ENCODE measurements around the gene MS4A15.
"Not testable (repeated sequence)": the region's sequence is repeated elsewhere in the genome, so short reads cannot be mapped to it uniquely, and the experiment has no call there.

The MS4A15 gene

GRCh38 chr11:60756307-60757032, at the start of gene MS4A15:
TSS of gene MS4A15 (plus strand) at chr11:60756867. CDS start at chr11:60763734, 6,867 bp downstream.
- no peak for DNase-seq

GRCh38 chr11:60706931-60707330, 49.7 kb upstream of the MS4A15 start:
- DNase-seq = no peak

GRCh38 chr11:60710482-60710881, 46.2 kb upstream of the MS4A15 start:
- no peak for DNase-seq

DNA sequence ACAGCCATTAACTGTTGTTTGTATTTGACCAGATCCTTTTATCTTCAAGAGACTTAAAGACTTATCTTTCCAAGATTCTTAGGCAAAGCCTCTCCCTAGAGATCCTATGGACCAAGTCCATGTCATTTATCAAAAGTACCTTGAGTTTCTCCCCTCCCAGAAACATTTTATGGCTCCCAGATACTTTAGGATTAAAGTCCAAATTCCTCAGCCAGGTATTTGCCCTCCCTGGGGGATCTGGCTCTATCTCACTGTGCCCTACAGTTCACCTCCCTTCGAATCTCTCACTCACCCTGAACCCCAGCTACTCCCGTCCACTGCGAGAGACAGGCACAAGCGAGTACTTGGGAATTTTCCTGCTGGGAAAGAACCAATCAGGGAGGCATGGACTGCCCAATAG, 45.4 kb upstream of the MS4A15 start:
- DNase-seq = no peak

DNA sequence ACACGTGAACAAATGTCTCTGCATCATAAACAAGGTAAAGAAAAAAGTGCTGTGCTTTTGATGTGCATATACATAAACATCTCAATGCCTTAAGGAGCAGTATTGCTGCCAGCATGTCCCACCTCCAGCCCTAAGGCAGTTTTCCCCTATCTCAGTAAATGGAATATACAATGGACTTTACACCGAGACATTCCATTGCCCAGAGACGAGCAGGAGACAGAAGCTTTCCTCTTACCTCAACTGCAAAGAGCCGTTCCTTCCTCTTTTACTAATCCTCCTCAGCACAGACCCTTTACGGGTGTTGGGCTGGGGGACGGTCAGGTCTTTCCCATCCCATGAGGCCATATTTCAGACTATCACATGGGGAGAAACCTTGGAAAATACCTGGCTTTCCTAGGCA, 43.2 kb upstream of the MS4A15 start:
- DNase-seq = not testable (repeated sequence)

- no peak for DNase-seq
Measured at GRCh38 chr11:60717956-60718355, 38.7 kb upstream of the MS4A15 start.

DNA sequence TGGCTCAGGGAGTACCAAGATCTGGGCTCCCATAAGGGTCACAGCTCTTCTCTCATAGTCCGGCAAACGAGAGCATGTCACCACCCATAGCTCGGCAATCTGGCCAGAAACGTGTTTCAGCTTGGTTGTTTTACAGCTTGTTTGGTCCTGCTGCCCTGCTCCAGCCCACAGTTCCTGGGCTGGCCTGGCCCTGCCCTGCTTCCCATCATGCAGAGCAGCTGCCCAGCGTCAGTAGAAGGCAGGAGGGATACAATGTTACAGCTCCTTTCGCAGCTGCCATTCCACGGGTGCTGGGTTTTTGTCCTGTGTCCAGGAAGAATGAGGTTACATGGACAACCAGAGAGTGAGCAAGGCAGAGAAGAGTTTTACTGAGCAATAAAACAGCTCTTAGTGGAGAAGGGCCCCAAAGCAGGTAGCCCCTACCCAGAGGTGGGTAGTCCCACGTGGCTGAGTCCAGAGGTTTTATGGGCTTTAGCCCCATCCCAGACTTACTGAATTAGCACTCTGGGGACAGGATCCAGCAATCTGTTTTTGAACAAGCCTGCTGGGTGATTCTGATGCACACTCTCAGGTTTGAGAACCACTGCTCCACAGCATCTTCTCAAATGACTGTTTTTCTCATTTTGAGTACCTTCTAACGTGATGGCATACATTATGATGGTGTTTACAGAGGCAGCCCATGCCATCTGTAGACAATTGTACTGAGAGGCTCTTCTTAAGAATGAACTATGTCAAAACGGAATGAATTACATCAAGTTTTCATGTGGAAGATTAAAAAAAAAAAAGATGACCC, 37.9 kb upstream of the MS4A15 start:
- no peak for DNase-seq

DNA sequence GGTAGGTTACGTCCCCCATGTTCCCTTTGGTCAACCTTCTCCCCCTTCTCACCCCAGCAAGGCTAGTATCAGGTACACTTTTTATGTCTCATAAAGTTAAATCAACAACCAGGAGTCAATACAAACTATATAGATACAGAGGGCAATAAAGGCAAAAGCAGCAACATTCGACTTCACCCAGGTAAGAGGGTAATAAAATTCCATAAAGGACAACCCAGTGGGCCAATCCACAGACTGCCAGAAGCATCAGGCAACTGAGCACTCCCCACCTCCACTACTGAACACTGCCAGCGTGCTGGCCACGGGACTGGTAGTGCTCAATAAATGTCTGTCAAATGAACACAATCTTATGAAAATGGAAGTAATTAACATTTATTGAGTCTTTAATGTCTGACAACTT, 37.3 kb upstream of the MS4A15 start:
- no peak for DNase-seq

- no peak for DNase-seq
Measured at GRCh38 chr11:60720460-60720859, 36.2 kb upstream of the MS4A15 start.

- DNase-seq = no peak
Measured at GRCh38 chr11:60724420-60724819, 32.2 kb upstream of the MS4A15 start, which contains the start of gene MS4A18. TSS of gene MS4A18 (plus strand) at chr11:60724720.

GRCh38 chr11:60725592-60725991, 31.1 kb upstream of the MS4A15 start:
- no peak for DNase-seq

GRCh38 chr11:60731586-60731985, 25.1 kb upstream of the MS4A15 start:
- no peak for DNase-seq

DNA sequence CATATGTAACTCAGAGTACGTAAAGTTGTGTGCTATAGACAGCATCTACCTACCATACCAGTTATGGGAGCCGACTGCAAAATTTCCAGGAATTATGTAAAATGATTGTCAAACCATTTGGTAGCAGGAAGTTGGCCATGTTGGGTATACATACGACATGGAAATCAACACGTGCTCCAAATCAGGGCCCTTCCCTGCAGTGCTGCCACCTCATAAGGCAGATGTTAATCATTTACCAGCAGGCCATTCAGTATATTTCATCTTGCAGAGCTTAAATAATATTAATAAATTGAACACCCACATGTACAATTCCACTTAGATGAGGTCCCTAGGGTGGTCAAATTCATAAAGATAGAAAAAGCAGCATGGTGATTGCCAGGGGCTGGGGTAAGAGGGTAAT, 22.4 kb upstream of the MS4A15 start:
- DNase-seq = no peak

DNA sequence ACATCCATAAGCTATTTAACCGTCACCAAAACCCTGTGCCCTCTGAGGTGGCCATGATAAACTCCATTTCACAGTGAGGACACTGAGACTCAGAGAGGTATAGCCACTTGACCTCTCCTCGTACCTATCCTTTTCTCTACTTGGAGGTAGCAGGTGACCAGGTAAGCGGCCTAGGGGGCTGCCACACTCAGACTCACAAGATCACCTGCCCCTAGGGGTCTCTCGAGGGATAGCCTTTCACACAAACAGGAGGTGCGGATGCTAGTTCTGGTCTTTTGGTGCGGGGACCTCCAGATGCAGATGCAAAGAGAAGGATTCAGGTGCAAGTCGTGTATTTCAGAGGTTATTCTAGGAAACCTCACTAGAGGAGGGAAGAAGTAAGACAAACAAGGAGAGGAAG, 17.6 kb upstream of the MS4A15 start:
- no peak for DNase-seq

DNA sequence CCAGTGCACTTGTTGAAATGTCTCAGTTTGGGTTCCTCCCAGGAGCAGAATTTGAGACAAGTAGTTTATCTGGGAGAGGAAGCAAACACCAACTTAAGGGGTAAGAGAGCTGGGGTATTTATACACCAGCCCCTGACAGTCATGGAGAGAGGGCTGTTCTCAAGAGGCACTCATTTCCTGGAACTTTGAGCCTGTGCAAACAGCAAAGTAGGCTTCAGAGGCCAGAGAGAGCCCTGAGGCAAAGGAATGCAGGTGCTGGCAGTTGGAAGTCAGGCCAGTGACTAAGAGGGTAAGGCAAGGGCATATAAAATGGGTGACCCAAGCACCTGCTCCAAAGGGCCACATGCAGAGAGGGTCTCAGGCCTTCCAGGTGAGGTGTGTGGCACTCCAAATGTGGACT, 16.1 kb upstream of the MS4A15 start:
- no peak for DNase-seq

- DNase-seq = no peak
Measured at GRCh38 chr11:60741421-60741820, 15.2 kb upstream of the MS4A15 start.

- DNase-seq = no peak
Measured at GRCh38 chr11:60743058-60743457, 13.6 kb upstream of the MS4A15 start.

DNA sequence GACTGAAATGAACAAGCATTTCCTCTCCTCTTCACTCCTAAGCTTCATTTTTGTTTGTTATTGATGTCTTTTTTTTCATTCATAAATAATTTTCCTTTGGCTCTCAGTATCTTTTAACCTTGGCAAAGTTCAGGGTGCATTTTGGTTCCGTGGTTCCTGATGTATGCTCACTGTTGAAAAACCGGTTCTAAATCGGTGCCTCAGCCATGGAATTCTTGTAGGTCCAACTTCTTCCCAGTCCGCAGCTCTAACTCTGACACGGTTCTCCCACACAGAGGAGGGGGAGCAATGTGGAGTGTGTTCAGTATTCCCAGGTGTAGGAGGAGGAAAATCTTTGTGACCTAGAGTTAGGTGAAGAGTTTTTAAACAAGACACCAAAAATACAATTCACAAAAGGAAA, 12.6 kb upstream of the MS4A15 start:
- no peak for DNase-seq

- no peak for DNase-seq
Measured at GRCh38 chr11:60747359-60747873, 9.3 kb upstream of the MS4A15 start.

- DNase-seq = no peak
Measured at GRCh38 chr11:60748225-60748624, 8.4 kb upstream of the MS4A15 start.

DNA sequence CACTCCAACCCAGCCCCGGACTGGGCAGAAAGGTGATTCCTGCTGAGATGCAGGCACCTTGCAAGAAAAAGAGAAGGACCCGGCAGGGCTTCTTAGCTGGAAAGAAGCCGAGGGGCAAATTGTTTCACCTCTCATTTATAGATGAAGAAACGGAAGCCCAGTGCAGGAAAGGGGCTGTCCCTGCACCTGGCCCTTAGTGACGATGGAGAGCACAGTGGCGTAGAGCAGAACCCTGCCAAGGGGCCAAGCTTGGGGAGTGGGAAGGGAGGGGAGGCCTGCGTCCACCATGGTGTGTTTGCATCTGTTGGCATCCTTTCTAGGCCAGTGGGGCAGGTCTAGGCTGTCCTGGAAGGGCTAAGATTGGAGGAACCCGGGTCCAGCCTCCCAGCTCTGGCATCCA, 7.8 kb upstream of the MS4A15 start:
- DNase-seq = no peak

GRCh38 chr11:60750911-60751310, 5.8 kb upstream of the MS4A15 start:
- no peak for DNase-seq

DNA sequence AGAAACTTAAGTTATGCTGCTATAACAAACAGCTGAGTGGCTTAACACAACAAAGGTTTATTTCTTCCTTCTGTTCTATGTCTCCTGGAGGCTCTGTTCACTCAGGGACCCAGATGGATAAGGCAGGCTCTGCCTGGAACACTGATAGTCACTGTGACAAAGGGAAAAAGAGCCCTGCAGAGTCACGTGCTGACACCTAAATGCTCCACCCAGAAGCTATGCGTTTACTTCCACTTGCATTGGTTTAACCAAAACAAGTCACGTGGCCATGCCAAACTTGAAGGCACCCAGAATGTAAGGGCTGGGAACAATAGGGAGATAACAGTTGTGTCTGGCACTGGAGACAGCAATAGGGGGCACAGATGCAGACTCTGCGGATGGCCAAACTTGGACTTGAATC, 3.4 kb upstream of the MS4A15 start:
- no peak for DNase-seq

GRCh38 chr11:60754887-60755286, 1.8 kb upstream of the MS4A15 start:
- DNase-seq = no peak
